H9 (cell line): ENCODE results near the gene CHSY1. TPM values are rescaled to one million over a fixed set of nuclear protein-coding genes. Genes with fewer than 3 reads are reported as not detected.

Source experiments
- DNase-seq: peaks from one replicate; pipeline ENCODE4 v3.0.0-alpha.2; 2017
- H2AFZ ChIP-seq: one replicate; pipeline ENCODE4 v1.6.1; 2013; ENCODE audit warnings: mild to moderate bottlenecking, low read length, control low read depth, moderate library complexity
- H2AK5ac ChIP-seq: 2 replicates; pipeline ENCODE4 v1.6.1; 2013; ENCODE audit warnings: low read length, control low read depth, mixed read lengths; ENCODE audit not compliant: insufficient read length
- H2BK120ac ChIP-seq: one replicate; pipeline ENCODE4 v1.6.1; 2013; ENCODE audit warnings: low read depth, mild to moderate bottlenecking, low read length, control low read depth, inconsistent platforms; ENCODE audit not compliant: poor library complexity, severe bottlenecking
- H2BK12ac ChIP-seq: 2 replicates; pipeline ENCODE4 v1.6.1; 2013; ENCODE audit warnings: low read length, control low read depth, mixed read lengths, low read depth; ENCODE audit not compliant: insufficient read length
- H2BK15ac ChIP-seq: 2 replicates; pipeline ENCODE4 v1.6.1; 2013; ENCODE audit warnings: low read depth, low read length, control low read depth
- H2BK20ac ChIP-seq: one replicate; pipeline ENCODE4 v1.6.1; 2013; ENCODE audit warnings: low read depth, mild to moderate bottlenecking, low read length, control low read depth, inconsistent platforms; ENCODE audit not compliant: poor library complexity, severe bottlenecking
- H2BK5ac ChIP-seq: 2 replicates; pipeline ENCODE4 v1.6.1; 2013; ENCODE audit warnings: low read length, control low read depth, mixed read lengths; ENCODE audit not compliant: insufficient read length
- H3K14ac ChIP-seq: 2 replicates; pipeline ENCODE4 v1.6.1; 2013; ENCODE audit warnings: low read length, control low read depth; ENCODE audit not compliant: insufficient read depth
- H3K18ac ChIP-seq: 2 replicates; pipeline ENCODE4 v1.6.1; 2013; ENCODE audit warnings: low read depth, mild to moderate bottlenecking, mixed read lengths, low read length, control low read depth; ENCODE audit not compliant: insufficient read length
- H3K23ac ChIP-seq: 2 replicates; pipeline ENCODE4 v1.6.1; 2013; ENCODE audit warnings: low read length, control low read depth, mixed read lengths, low read depth; ENCODE audit not compliant: insufficient read length
- H3K23me2 ChIP-seq: 2 replicates; pipeline ENCODE4 v1.6.1; 2013; ENCODE audit warnings: low read depth, mild to moderate bottlenecking, mixed read lengths, low read length, control low read depth; ENCODE audit not compliant: insufficient read length, poor library complexity, severe bottlenecking
- H3K27ac ChIP-seq: 2 replicates; pipeline ENCODE4 v1.5.1; 2013; ENCODE audit warnings: low read length, control low read depth, mixed read lengths, low read depth; ENCODE audit not compliant: insufficient read length
- H3K27me3 ChIP-seq: 2 replicates; pipeline ENCODE4 v1.6.1; 2013; ENCODE audit warnings: low read length, control low read depth, inconsistent platforms; ENCODE audit not compliant: insufficient read depth
- H3K4ac ChIP-seq: 2 replicates; pipeline ENCODE4 v1.6.1; 2013; ENCODE audit warnings: low read depth, mild to moderate bottlenecking, control low read depth, inconsistent platforms, low read length, moderate library complexity
- H3K4me1 ChIP-seq: 2 replicates; pipeline ENCODE4 v1.6.1; 2013; ENCODE audit warnings: low read length, control low read depth, inconsistent platforms; ENCODE audit not compliant: insufficient read depth
- H3K4me2 ChIP-seq: 2 replicates; pipeline ENCODE4 v1.6.1; 2013; ENCODE audit warnings: low read length, control low read depth, mixed read lengths; ENCODE audit not compliant: insufficient read length, insufficient read depth
- H3K56ac ChIP-seq: 2 replicates; pipeline ENCODE4 v1.6.1; 2013; ENCODE audit warnings: low read depth, mild to moderate bottlenecking, mixed read lengths, low read length, control low read depth; ENCODE audit not compliant: insufficient read length
- H3K79me1 ChIP-seq: 2 replicates; pipeline ENCODE4 v1.6.1; 2013; ENCODE audit warnings: low read depth, mild to moderate bottlenecking, moderate library complexity, low read length, control low read depth, inconsistent platforms; ENCODE audit not compliant: insufficient read depth, poor library complexity, severe bottlenecking
- H3K79me2 ChIP-seq: 2 replicates; pipeline ENCODE4 v1.6.1; 2013; ENCODE audit warnings: low read length, control low read depth, inconsistent platforms; ENCODE audit not compliant: insufficient read depth
- H3K9ac ChIP-seq: 2 replicates; pipeline ENCODE4 v1.6.1; 2013; ENCODE audit warnings: low read length, control low read depth, mixed read lengths; ENCODE audit not compliant: insufficient read length; ENCODE audit errors: extremely low read depth
- H3K9me3 ChIP-seq: one replicate; pipeline ENCODE4 v1.6.1; 2013; ENCODE audit warnings: low read depth, low read length, inconsistent platforms; ENCODE audit not compliant: control insufficient read depth
- H3T11ph ChIP-seq: one replicate; pipeline ENCODE4 v1.6.1; 2013; ENCODE audit warnings: mild to moderate bottlenecking, low read length, control low read depth, inconsistent platforms
- H4K20me1 ChIP-seq: one replicate; pipeline ENCODE4 v1.6.1; 2013; ENCODE audit not compliant: control insufficient read depth, insufficient read length, insufficient read depth
- H4K5ac ChIP-seq: 2 replicates; pipeline ENCODE4 v1.6.1; 2013; ENCODE audit warnings: low read depth, mild to moderate bottlenecking, mixed read lengths, low read length, control low read depth; ENCODE audit not compliant: insufficient read length
- H4K8ac ChIP-seq: replicated peaks from 2 replicates; pipeline ENCODE4 v1.6.1; 2013; ENCODE audit warnings: low read length, control low read depth, mixed read lengths, low read depth; ENCODE audit not compliant: insufficient read length
- H4K91ac ChIP-seq: 2 replicates; pipeline ENCODE4 v1.6.1; 2013; ENCODE audit warnings: low read depth, mild to moderate bottlenecking, moderate library complexity, mixed read lengths, low read length, control low read depth; ENCODE audit not compliant: insufficient read length
- H3K27ac Mint-ChIP-seq, 3 experiments: 2 replicates in 2 of 3; 3 replicates in 1 of 3; pipeline ENCODE4 v1.8.0; 2020 to 2021; ENCODE audit warnings: mixed read lengths in 3 of 3, mild to moderate bottlenecking in 1 of 3, moderate library complexity in 1 of 3
- H3K27me3 Mint-ChIP-seq: 2 replicates; pipeline ENCODE4 v1.8.0; 2021; ENCODE audit warnings: low read depth, mild to moderate bottlenecking, moderate library complexity, mixed read lengths
- H3K36me3 Mint-ChIP-seq, 3 experiments: 2 replicates in 2 of 3; 3 replicates in 1 of 3; pipeline ENCODE4 v1.8.0; 2020 to 2021; ENCODE audit warnings: low read depth in 3 of 3, mixed read lengths in 3 of 3; ENCODE audit not compliant: insufficient read depth in 1 of 3
- H3K4me1 Mint-ChIP-seq, 2 experiments: 2 replicates each; pipeline ENCODE4 v1.8.0; 2020; ENCODE audit warnings: mixed read lengths in 2 of 2
- H3K4me3 Mint-ChIP-seq, 2 experiments: 2 replicates in 1 of 2; 3 replicates in 1 of 2; pipeline ENCODE4 v1.8.0; 2020 to 2021; ENCODE audit warnings: mild to moderate bottlenecking in 2 of 2, mixed read lengths in 2 of 2, moderate library complexity in 1 of 2
- H3K9me3 Mint-ChIP-seq, 2 experiments: 2 replicates in 1 of 2; 3 replicates in 1 of 2; pipeline ENCODE4 v1.8.0; 2020; ENCODE audit warnings: mild to moderate bottlenecking in 2 of 2, mixed read lengths in 2 of 2, moderate library complexity in 1 of 2
- CTCF ChIP-seq: fragments of 200-600 bp; sonication (generic); conservative IDR thresholded peaks from 3 replicates; pipeline ENCODE4 v1.8.0; 2021; ENCODE audit warnings: antibody characterized with exemption, mild to moderate bottlenecking
- WGBS: extraction: QIAGEN DNeasy Blood & Tissue Kit; methylation state at CpG from one replicate; pipeline ENCODE4 v1.1.7; 2013; ENCODE audit warnings: missing lambda C conversion rate, low lambda C conversion rate, mixed read lengths; ENCODE audit not compliant: insufficient read length; ENCODE audit errors: extremely low coverage; 5-methylcytosine and 5-hydroxymethylcytosine counted together
- total RNA-seq: library from RNA; stranded (reverse); gene quantifications from 2 replicates; pipeline ENCODE4 v1.2.1, GENCODE V29; 2021

Gene CHSY1
- total RNA-seq, 1 experiment from 2014 or later = 68.3 TPM

DNA sequence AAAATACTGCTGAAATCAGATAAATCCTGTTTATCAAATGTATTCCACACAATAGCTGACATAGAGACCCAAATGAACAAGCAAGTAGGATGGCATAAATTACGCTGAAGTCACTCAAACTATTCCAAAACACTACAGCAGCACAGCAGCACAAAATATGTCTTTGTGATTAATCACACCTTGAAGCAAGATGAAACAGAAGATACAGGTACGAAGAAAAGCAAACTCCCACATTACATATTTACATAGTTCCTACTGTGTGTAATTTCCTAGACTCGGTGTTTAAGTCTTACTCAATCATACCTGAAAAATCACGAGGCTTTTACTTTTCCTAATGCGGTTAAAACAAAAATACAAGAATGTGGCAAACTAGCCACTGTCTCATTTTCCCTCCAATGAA lies 38.3 kb downstream of the CHSY1 start:
- Histone ChIP-seq H3K9ac (no peak overlapping the region), H3K27me3 (no peaks in the 10 kb centered on the region), H4K20me1 (no peaks in the 10 kb centered on the region), H2AK5ac (no peak overlapping the region), H3K56ac (no peak overlapping the region), H3K4ac (no peak overlapping the region), H3K9me3 (no peaks in the 10 kb centered on the region), H3K14ac (no peak overlapping the region), H2BK120ac (no peak overlapping the region), H4K91ac (no peak overlapping the region), H2BK20ac (no peak overlapping the region), H2BK15ac (no peak overlapping the region), H2BK5ac (no peak overlapping the region), H3K27ac (no peak overlapping the region), H3K79me1 (peaks cover 4% of the 10 kb centered on the region), H2AFZ (no peak overlapping the region), H2BK12ac (no peak overlapping the region), H3K79me2 (peaks cover 48% of the 10 kb centered on the region; the same call in 1 of the 2 replicates), H4K8ac (no peak overlapping the region), H3K4me1 (no peaks in the 10 kb centered on the region), H3T11ph (no peak overlapping the region), H3K18ac (no peak overlapping the region), H3K23ac (no peak overlapping the region), H3K23me2 (no peaks in the 10 kb centered on the region), H3K4me2 (no peak overlapping the region), H4K5ac (no peak overlapping the region)
- WGBS = no CpG with 5 or more reads among the region's 5 CpGs
- no peak overlapping the region for H3K4me3 Mint-ChIP-seq
- TF ChIP-seq CTCF = no peak
- H3K4me1 Mint-ChIP-seq = peaks cover 3 to 13% of the 10 kb centered on the region in 2 experiments
- H3K27me3 Mint-ChIP-seq = no peaks in the 10 kb centered on the region
- H3K36me3 Mint-ChIP-seq = peaks cover 0 to 4% (median 1%) of the 10 kb centered on the region in 3 experiments; a peak in 3 of 7 replicates
- no peak overlapping the region for H3K27ac Mint-ChIP-seq
- no peaks in the 10 kb centered on the region for H3K9me3 Mint-ChIP-seq
- DNase-seq = no peak
